Neural cell (in vitro differentiated cells): ENCODE measurements around the gene CYP26A1. TPM values are rescaled to one million over a fixed set of nuclear protein-coding genes. Genes with fewer than 3 reads are reported as not detected.

ENCODE experiments used
- H2AFZ ChIP-seq: fragments of 200-600, 300-800 bp; sonication (generic), shearing (Covaris generic); 2 replicates; pipeline ENCODE4 v1.6.0; 2014; ENCODE audit warnings: low read depth, mild to moderate bottlenecking, antibody characterized with exemption, low read length, moderate library complexity
- H3F3A ChIP-seq: fragments of 200-600 bp; shearing (Covaris generic); 2 replicates; pipeline ENCODE4 v1.6.1; 2016; ENCODE audit warnings: mild to moderate bottlenecking, moderate library complexity, mixed read lengths, antibody characterized with exemption, low read length; ENCODE audit not compliant: insufficient read depth, poor library complexity, severe bottlenecking
- H3K27ac ChIP-seq: fragments of 200-600, 300-800 bp; sonication (generic), shearing (Covaris generic); 2 replicates; pipeline ENCODE4 v1.5.1; 2014; ENCODE audit warnings: mild to moderate bottlenecking, low read length, moderate library complexity
- H3K27me3 ChIP-seq: fragments of 300-800, 200-600 bp; sonication (generic), shearing (Covaris generic); 2 replicates; pipeline ENCODE4 v1.6.0; 2014; ENCODE audit warnings: mild to moderate bottlenecking, low read depth, low read length, moderate library complexity; ENCODE audit not compliant: insufficient read depth
- H3K36me3 ChIP-seq: fragments of 300-800, 200-600 bp; sonication (generic), shearing (Covaris generic); 2 replicates; pipeline ENCODE4 v1.5.1; 2014; ENCODE audit warnings: mild to moderate bottlenecking, antibody characterized with exemption, low read length, moderate library complexity; ENCODE audit not compliant: insufficient read depth
- H3K4me2 ChIP-seq: fragments of 300-800, 200-600 bp; sonication (generic), shearing (Covaris generic); 2 replicates; pipeline ENCODE4 v1.6.0; 2014; ENCODE audit warnings: mild to moderate bottlenecking, low read length
- H3K4me3 ChIP-seq: fragments of 300-800, 200-600 bp; sonication (generic), shearing (Covaris generic); 2 replicates; pipeline ENCODE4 v1.5.1; 2014; ENCODE audit warnings: mild to moderate bottlenecking, low read length, moderate library complexity
- H3K79me2 ChIP-seq: fragments of 200-600 bp; shearing (Covaris generic); replicated peaks from 2 replicates; pipeline ENCODE4 v1.6.0; 2014; ENCODE audit warnings: mild to moderate bottlenecking, low read length, moderate library complexity; ENCODE audit not compliant: insufficient read depth
- H3K9ac ChIP-seq: fragments of 300-800, 200-600 bp; sonication (generic), shearing (Covaris generic); 2 replicates; pipeline ENCODE4 v1.6.1; 2016; ENCODE audit warnings: mild to moderate bottlenecking, low read length, mixed read lengths
- H3K9me2 ChIP-seq: fragments of 200-600 bp; shearing (Covaris generic); 2 replicates; pipeline ENCODE4 v1.6.1; 2016; ENCODE audit warnings: mild to moderate bottlenecking, low read length, mixed read lengths; ENCODE audit not compliant: insufficient read depth
- H3K9me3 ChIP-seq: fragments of 200-600, 300-800 bp; sonication (generic), shearing (Covaris generic); 2 replicates; pipeline ENCODE4 v1.6.1; 2016; ENCODE audit warnings: mild to moderate bottlenecking, mixed run types, low read length, moderate library complexity, mixed read lengths
- H4K20me1 ChIP-seq: fragments of 200-600 bp; shearing (Covaris generic); 2 replicates; pipeline ENCODE4 v1.6.1; 2016; ENCODE audit warnings: mild to moderate bottlenecking, mixed run types; ENCODE audit not compliant: insufficient read depth
- CTCF ChIP-seq: fragments of 450-650 bp; IDR thresholded peaks from 2 replicates; pipeline ENCODE4 v1.5.1; 2014; ENCODE audit warnings: antibody characterized with exemption, mild to moderate bottlenecking, moderate library complexity; ENCODE audit not compliant: poor library complexity, severe bottlenecking
- EP300 ChIP-seq: fragments of 450-650 bp; conservative IDR thresholded peaks from 2 replicates; pipeline ENCODE4 v1.6.1; 2014; ENCODE audit warnings: antibody characterized with exemption, mild to moderate bottlenecking, moderate library complexity; ENCODE audit not compliant: poor library complexity, severe bottlenecking
- EZH2 ChIP-seq: fragments of 200-600, 300-800 bp; shearing (Covaris generic), sonication (generic); IDR thresholded peaks from 2 replicates; pipeline ENCODE4 v1.6.1; 2014; ENCODE audit warnings: antibody characterized with exemption, low read length, borderline replicate concordance, mild to moderate bottlenecking; ENCODE audit not compliant: insufficient read depth, poor library complexity, severe bottlenecking
- MXI1 ChIP-seq: fragments of 450-650 bp; conservative IDR thresholded peaks from 2 replicates; pipeline ENCODE4 v1.6.1; 2014; ENCODE audit warnings: antibody characterized with exemption, mild to moderate bottlenecking; ENCODE audit not compliant: poor library complexity, severe bottlenecking
- POLR2AphosphoS5 ChIP-seq: IDR thresholded peaks from 2 replicates; pipeline ENCODE4 v1.6.1; 2012
- RAD21 ChIP-seq: fragments of 450-650 bp; conservative IDR thresholded peaks from 2 replicates; pipeline ENCODE4 v1.6.1; 2014; ENCODE audit warnings: antibody characterized with exemption, mild to moderate bottlenecking, moderate library complexity
- SMC3 ChIP-seq: fragments of 450-650 bp; conservative IDR thresholded peaks from 2 replicates; pipeline ENCODE4 v1.6.1; 2014; ENCODE audit warnings: antibody characterized with exemption, mild to moderate bottlenecking, moderate library complexity; ENCODE audit not compliant: poor library complexity
- TAF1 ChIP-seq: IDR thresholded peaks from 2 replicates; pipeline ENCODE4 v1.6.1; 2012; ENCODE audit warnings: low read depth
- polyA plus RNA-seq: library from polyadenylated mRNA; depleted of rRNA; stranded (reverse); fragments of >200 nt; gene quantifications from 2 replicates; pipeline ENCODE4 v1.2.3, GENCODE V29; 2014
- TF ChIP-seq, protein P1 (sequence below): IDR thresholded peaks from 2 replicates; pipeline ENCODE4 v1.6.1; 2012; ENCODE audit warnings: borderline replicate concordance

Gene CYP26A1
- polyA plus RNA-seq, 1 donor from 2014 or later = 0.77 TPM

DNA sequence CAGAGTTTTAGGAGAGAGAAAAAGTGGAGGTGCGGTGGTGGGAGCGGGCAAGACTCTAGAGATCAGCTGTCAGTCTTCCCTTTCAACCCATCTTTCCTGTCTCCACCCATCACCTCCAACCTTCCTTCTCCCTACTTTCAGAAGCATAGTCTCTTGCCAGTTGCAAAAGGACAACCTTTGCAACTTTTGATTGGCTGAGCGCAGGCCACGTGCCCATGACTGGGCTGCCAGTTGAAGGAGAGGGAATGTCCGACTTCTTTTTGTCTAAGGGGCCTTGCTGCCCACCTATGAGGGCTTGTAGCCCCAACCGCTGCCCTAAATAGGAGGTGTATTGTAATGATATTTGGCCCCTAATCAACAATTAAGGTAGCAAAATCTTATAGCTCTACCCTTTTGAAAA, 12.6 kb downstream of the CYP26A1 start:
- no peak overlapping the region for H3K4me2 ChIP-seq

GRCh38 chr10:93087846-93088245, 14.2 kb downstream of the CYP26A1 start:
- H3K9ac ChIP-seq = no peak overlapping the region

More for the DNA sequence above, 12.6 kb downstream of the CYP26A1 start:
- no peaks in the 10 kb centered on the region for H3K79me2 ChIP-seq
- no peak overlapping the region for H3K9ac ChIP-seq
- TF ChIP-seq EZH2 = no peak
- TF ChIP-seq SMC3 = no peak
- no peak for TF ChIP-seq EP300
- no peak for TF ChIP-seq MXI1
- no peak for TF ChIP-seq CTCF
- no peak for TF ChIP-seq TAF1
- TF ChIP-seq, protein P1, sequence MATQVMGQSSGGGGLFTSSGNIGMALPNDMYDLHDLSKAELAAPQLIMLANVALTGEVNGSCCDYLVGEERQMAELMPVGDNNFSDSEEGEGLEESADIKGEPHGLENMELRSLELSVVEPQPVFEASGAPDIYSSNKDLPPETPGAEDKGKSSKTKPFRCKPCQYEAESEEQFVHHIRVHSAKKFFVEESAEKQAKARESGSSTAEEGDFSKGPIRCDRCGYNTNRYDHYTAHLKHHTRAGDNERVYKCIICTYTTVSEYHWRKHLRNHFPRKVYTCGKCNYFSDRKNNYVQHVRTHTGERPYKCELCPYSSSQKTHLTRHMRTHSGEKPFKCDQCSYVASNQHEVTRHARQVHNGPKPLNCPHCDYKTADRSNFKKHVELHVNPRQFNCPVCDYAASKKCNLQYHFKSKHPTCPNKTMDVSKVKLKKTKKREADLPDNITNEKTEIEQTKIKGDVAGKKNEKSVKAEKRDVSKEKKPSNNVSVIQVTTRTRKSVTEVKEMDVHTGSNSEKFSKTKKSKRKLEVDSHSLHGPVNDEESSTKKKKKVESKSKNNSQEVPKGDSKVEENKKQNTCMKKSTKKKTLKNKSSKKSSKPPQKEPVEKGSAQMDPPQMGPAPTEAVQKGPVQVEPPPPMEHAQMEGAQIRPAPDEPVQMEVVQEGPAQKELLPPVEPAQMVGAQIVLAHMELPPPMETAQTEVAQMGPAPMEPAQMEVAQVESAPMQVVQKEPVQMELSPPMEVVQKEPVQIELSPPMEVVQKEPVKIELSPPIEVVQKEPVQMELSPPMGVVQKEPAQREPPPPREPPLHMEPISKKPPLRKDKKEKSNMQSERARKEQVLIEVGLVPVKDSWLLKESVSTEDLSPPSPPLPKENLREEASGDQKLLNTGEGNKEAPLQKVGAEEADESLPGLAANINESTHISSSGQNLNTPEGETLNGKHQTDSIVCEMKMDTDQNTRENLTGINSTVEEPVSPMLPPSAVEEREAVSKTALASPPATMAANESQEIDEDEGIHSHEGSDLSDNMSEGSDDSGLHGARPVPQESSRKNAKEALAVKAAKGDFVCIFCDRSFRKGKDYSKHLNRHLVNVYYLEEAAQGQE = no peak
- no peak for TF ChIP-seq POLR2AphosphoS5
- TF ChIP-seq RAD21 = no peak
- no peak overlapping the region for H2AFZ ChIP-seq
- H3K4me3 ChIP-seq = no peak overlapping the region
- H4K20me1 ChIP-seq = no peaks in the 10 kb centered on the region
- no peaks in the 10 kb centered on the region for H3K9me2 ChIP-seq
- no peak overlapping the region for H3K27ac ChIP-seq
- H3F3A ChIP-seq = no peaks in the 10 kb centered on the region
- H3K9me3 ChIP-seq = no peaks in the 10 kb centered on the region
- no peaks in the 10 kb centered on the region for H3K27me3 ChIP-seq
- H3K36me3 ChIP-seq = no peaks in the 10 kb centered on the region

GRCh38 chr10:93088466-93088865, 14.8 kb downstream of the CYP26A1 start:
- H3K4me3 ChIP-seq = no peak overlapping the region
- no peak overlapping the region for H3K9ac ChIP-seq
- TF ChIP-seq POLR2AphosphoS5 (no peak), TAF1 (no peak), CTCF (no peak), SMC3 (no peak), RAD21 (no peak), EZH2 (no peak), EP300 (no peak), MXI1 (no peak)
- TF ChIP-seq, protein P1 = no peak
- no peaks in the 10 kb centered on the region for H3K27me3 ChIP-seq
- H2AFZ ChIP-seq = no peak overlapping the region
- H3K27ac ChIP-seq = no peak overlapping the region
- no peaks in the 10 kb centered on the region for H3F3A ChIP-seq
- no peaks in the 10 kb centered on the region for H4K20me1 ChIP-seq
- H3K79me2 ChIP-seq = no peaks in the 10 kb centered on the region
- H3K9me3 ChIP-seq = no peaks in the 10 kb centered on the region
- no peaks in the 10 kb centered on the region for H3K36me3 ChIP-seq
- no peak overlapping the region for H3K4me2 ChIP-seq
- H3K9me2 ChIP-seq = no peaks in the 10 kb centered on the region

More at GRCh38 chr10:93087846-93088245, 14.2 kb downstream of the CYP26A1 start:
- Histone ChIP-seq H3K27ac (no peak overlapping the region), H3F3A (no peaks in the 10 kb centered on the region), H3K4me3 (no peak overlapping the region), H3K79me2 (no peaks in the 10 kb centered on the region), H3K4me2 (no peak overlapping the region), H3K36me3 (no peaks in the 10 kb centered on the region), H3K27me3 (no peaks in the 10 kb centered on the region), H3K9me2 (no peaks in the 10 kb centered on the region), H4K20me1 (no peaks in the 10 kb centered on the region), H3K9me3 (no peaks in the 10 kb centered on the region), H2AFZ (no peak overlapping the region)
- TF ChIP-seq RAD21 = no peak
